Skeletal muscle tissue (tissue), 4 donors: ENCODE data around the gene WDR18. TPM values are rescaled to one million over a fixed set of nuclear protein-coding genes. Genes with fewer than 3 reads are reported as not detected.

Experiments
- H3K27ac ChIP-seq: one replicate; pipeline ENCODE4 v1.7.0; 2013; ENCODE audit warnings: mild to moderate bottlenecking, low read depth, low read length, inconsistent platforms
- H3K27me3 ChIP-seq, 3 donors: one replicate each; pipeline ENCODE4 v1.7.0; 2013; ENCODE audit warnings: low read length in 3 of 3; ENCODE audit not compliant: control insufficient read depth in 3 of 3, insufficient read depth in 3 of 3
- H3K36me3 ChIP-seq, 3 donors: one replicate each; pipeline ENCODE4 v1.7.0; 2013; ENCODE audit warnings: low read length in 3 of 3; ENCODE audit not compliant: control insufficient read depth in 3 of 3, insufficient read depth in 3 of 3
- H3K4me1 ChIP-seq, 3 donors: one replicate each; pipeline ENCODE4 v1.7.0; 2013; ENCODE audit warnings: low read length in 3 of 3, mild to moderate bottlenecking in 3 of 3; ENCODE audit not compliant: control insufficient read depth in 3 of 3, insufficient read depth in 3 of 3
- H3K4me3 ChIP-seq, 3 donors: one replicate each; pipeline ENCODE4 v1.7.0; 2013; ENCODE audit warnings: low read length in 3 of 3
- H3K9ac ChIP-seq, 3 donors: one replicate each; pipeline ENCODE4 v1.7.0; 2013; ENCODE audit warnings: low read length in 3 of 3, mild to moderate bottlenecking in 3 of 3, moderate library complexity in 2 of 3, low read depth in 1 of 3
- H3K9me3 ChIP-seq, 3 donors: one replicate each; pipeline ENCODE4 v1.7.0; 2013; ENCODE audit warnings: low read length in 3 of 3; ENCODE audit not compliant: control insufficient read depth in 3 of 3
- total RNA-seq: library from RNA; depleted of rRNA; stranded (reverse); fragments of >200 nt; gene quantifications from one replicate; pipeline ENCODE4 v1.2.3, GENCODE V29; 2014
- donor health status: Osteomylitis.

Gene WDR18
- total RNA-seq, 1 donor from 2014 or later = 35.5 TPM

GRCh38 chr19:964761-965694 is 19.1 kb upstream of the WDR18 start:
- H3K9me3 ChIP-seq = no peaks in the 10 kb centered on the region
- H3K9ac ChIP-seq = no peak overlapping the region
- no peak overlapping the region for H3K27ac ChIP-seq
- H3K27me3 ChIP-seq = peaks cover 0 to 7% (median 6%) of the 10 kb centered on the region in 3 donors
- peaks cover 0 to 18% (median 9%) of the 10 kb centered on the region in 3 donors for H3K36me3 ChIP-seq
- H3K4me3 ChIP-seq = no peak overlapping the region
- no peaks in the 10 kb centered on the region for H3K4me1 ChIP-seq

GRCh38 chr19:966485-967088 is 17.6 kb upstream of the WDR18 start:
- Histone ChIP-seq H3K36me3 (peaks cover 6 to 26% (median 13%) of the 10 kb centered on the region in 3 donors), H3K4me3 (no peak overlapping the region), H3K4me1 (no peaks in the 10 kb centered on the region), H3K9me3 (peaks cover 6% of the 10 kb centered on the region in 3 donors), H3K27me3 (peaks cover 0 to 2% (median 0%) of the 10 kb centered on the region in 3 donors), H3K9ac (no peak overlapping the region), H3K27ac (no peak overlapping the region)

- H3K36me3 ChIP-seq = peaks cover 6 to 22% (median 11%) of the 10 kb centered on the region in 3 donors
- H3K27ac ChIP-seq = no peak overlapping the region
- H3K9me3 ChIP-seq = peaks cover 6 to 8% (median 6%) of the 10 kb centered on the region in 3 donors
- H3K27me3 ChIP-seq = peaks cover 0 to 3% (median 3%) of the 10 kb centered on the region in 3 donors
- no peak overlapping the region for H3K4me3 ChIP-seq
- no peak overlapping the region for H3K9ac ChIP-seq
- H3K4me1 ChIP-seq = no peaks in the 10 kb centered on the region
Observed at GRCh38 chr19:970695-971094, 13.4 kb upstream of the WDR18 start.

- H3K4me3 ChIP-seq = no peak overlapping the region
- H3K4me1 ChIP-seq = no peaks in the 10 kb centered on the region
- H3K27ac ChIP-seq = no peak overlapping the region
- peaks cover 6 to 19% (median 9%) of the 10 kb centered on the region in 3 donors for H3K36me3 ChIP-seq
- H3K9me3 ChIP-seq = peaks cover 6 to 8% (median 6%) of the 10 kb centered on the region in 3 donors
- peaks cover 0 to 6% (median 3%) of the 10 kb centered on the region in 3 donors for H3K27me3 ChIP-seq
- H3K9ac ChIP-seq = no peak overlapping the region
Observed at GRCh38 chr19:971795-972194, 12.3 kb upstream of the WDR18 start.

GRCh38 chr19:972281-972680 is 11.9 kb upstream of the WDR18 start:
- Histone ChIP-seq H3K27me3 (peaks cover 0 to 9% (median 3%) of the 10 kb centered on the region in 3 donors), H3K36me3 (peaks cover 6 to 19% (median 7%) of the 10 kb centered on the region in 3 donors), H3K27ac (no peak overlapping the region), H3K4me3 (no peak overlapping the region), H3K9ac (no peak overlapping the region), H3K4me1 (no peaks in the 10 kb centered on the region), H3K9me3 (peaks cover 6 to 8% (median 6%) of the 10 kb centered on the region in 3 donors)

- no peak overlapping the region for H3K9ac ChIP-seq
- peaks cover 0 to 9% (median 3%) of the 10 kb centered on the region in 3 donors for H3K27me3 ChIP-seq
- no peak overlapping the region for H3K4me3 ChIP-seq
- peaks cover 4 to 15% (median 6%) of the 10 kb centered on the region in 3 donors for H3K36me3 ChIP-seq
- H3K4me1 ChIP-seq = no peaks in the 10 kb centered on the region
- peaks cover 6 to 8% (median 6%) of the 10 kb centered on the region in 3 donors for H3K9me3 ChIP-seq
- no peak overlapping the region for H3K27ac ChIP-seq
Observed at GRCh38 chr19:973726-974563, 10.2 kb upstream of the WDR18 start.

- Histone ChIP-seq H3K9ac (no peak overlapping the region), H3K27ac (no peak overlapping the region), H3K4me1 (no peaks in the 10 kb centered on the region), H3K4me3 (no peak overlapping the region), H3K36me3 (peaks cover 4 to 15% (median 6%) of the 10 kb centered on the region in 3 donors), H3K9me3 (peaks cover 6 to 8% (median 6%) of the 10 kb centered on the region in 3 donors), H3K27me3 (peaks cover 0 to 15% (median 8%) of the 10 kb centered on the region in 3 donors)
Observed at GRCh38 chr19:974564-975257, 9.4 kb upstream of the WDR18 start.

- peaks cover 0 to 4% (median 2%) of the 10 kb centered on the region in 3 donors for H3K4me1 ChIP-seq
- no peak overlapping the region for H3K27ac ChIP-seq
- H3K9me3 ChIP-seq = peaks cover 0 to 2% (median 0%) of the 10 kb centered on the region in 3 donors
- H3K27me3 ChIP-seq = peaks cover 0 to 15% (median 8%) of the 10 kb centered on the region in 3 donors
- peaks cover 0 to 5% (median 0%) of the 10 kb centered on the region in 3 donors for H3K36me3 ChIP-seq
- H3K9ac ChIP-seq = no peak overlapping the region
- no peak overlapping the region for H3K4me3 ChIP-seq
Observed at GRCh38 chr19:976476-976875, 7.7 kb upstream of the WDR18 start.

- H3K4me3 ChIP-seq = no peak overlapping the region
- peaks cover 0 to 4% (median 2%) of the 10 kb centered on the region in 3 donors for H3K4me1 ChIP-seq
- H3K9ac ChIP-seq = no peak overlapping the region
- peaks cover 0 to 2% (median 0%) of the 10 kb centered on the region in 3 donors for H3K9me3 ChIP-seq
- H3K36me3 ChIP-seq = peaks cover 0 to 3% (median 0%) of the 10 kb centered on the region in 3 donors
- H3K27me3 ChIP-seq = peaks cover 0 to 15% (median 8%) of the 10 kb centered on the region in 3 donors
- H3K27ac ChIP-seq = no peak overlapping the region
Observed at GRCh38 chr19:977058-977464, 7.1 kb upstream of the WDR18 start.
